ENCODE results near the gene TTC33. TPM values are rescaled to one million over a fixed set of nuclear protein-coding genes. Genes with fewer than 3 reads are reported as not detected.
A peak's percentile ranks its signal among the peaks of the same experiment; 100 is the strongest.
"Not testable (repeated sequence)": the region's sequence is repeated elsewhere in the genome, so short reads cannot be mapped to it uniquely, and the experiment has no call there.

Gene TTC33
- total RNA-seq, 3 donors from 2014 or later (not counting 1 experiment from before 2014, with no cell fraction given): 7.3 to 11.4 (median 10.0) TPM

DNA sequence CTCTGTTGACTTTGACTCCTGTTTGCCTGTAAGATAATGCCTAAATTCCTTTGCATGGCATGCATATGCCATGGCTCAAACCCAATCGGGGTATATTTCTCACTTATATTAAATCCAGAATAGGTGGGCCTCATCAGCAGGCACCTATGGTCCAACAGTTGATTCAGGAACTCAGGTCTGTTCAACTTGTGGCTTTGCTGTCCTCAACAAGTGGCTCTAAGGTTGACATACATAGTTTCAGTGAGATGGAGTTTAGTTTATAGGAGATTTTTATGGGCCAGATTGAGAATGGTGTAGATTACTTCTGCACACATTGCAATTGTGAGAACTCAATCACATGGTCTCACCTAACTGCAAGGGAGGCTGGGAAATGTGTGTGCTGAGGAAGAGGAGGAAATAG, 107.6 kb downstream of the TTC33 start:
- Histone ChIP-seq H3K36me3 (ENCODE audit: control insufficient read depth, insufficient read depth, low read length) (no peaks in the 10 kb centered on the region), H3K4me3 (ENCODE audit: low read length) (no peak overlapping the region), H3K4me1 (ENCODE audit: control insufficient read depth, insufficient read depth, low read length) (peaks cover 19% of the 10 kb centered on the region), H3K27me3 (ENCODE audit: control insufficient read depth, insufficient read depth, low read length) (no peaks in the 10 kb centered on the region), H3K27ac (ENCODE audit: low read length) (no peak overlapping the region), H3K9me3 (ENCODE audit: control insufficient read depth, insufficient read depth, low read length) (no peaks in the 10 kb centered on the region)
- WGBS (ENCODE audit: insufficient coverage): 100% methylated on average over 1 of the region's 1 CpG
- Mint-ChIP-seq H3K9me3 (peaks cover 0 to 2% of the 10 kb centered on the region in 2 donors), H3K4me3 (no peak overlapping the region), H3K27ac (no peak overlapping the region), H3K27me3 (ENCODE audit: low read depth in 2 of 2) (no peaks in the 10 kb centered on the region), H3K36me3 (no peaks in the 10 kb centered on the region), H3K4me1 (peaks cover 33 to 37% of the 10 kb centered on the region in 2 donors)
- intact Hi-C loops (cut with micrococcal nuclease): no loop called here
- DNase-seq (no peak), ATAC-seq (no peak)
- TF ChIP-seq, protein P1, sequence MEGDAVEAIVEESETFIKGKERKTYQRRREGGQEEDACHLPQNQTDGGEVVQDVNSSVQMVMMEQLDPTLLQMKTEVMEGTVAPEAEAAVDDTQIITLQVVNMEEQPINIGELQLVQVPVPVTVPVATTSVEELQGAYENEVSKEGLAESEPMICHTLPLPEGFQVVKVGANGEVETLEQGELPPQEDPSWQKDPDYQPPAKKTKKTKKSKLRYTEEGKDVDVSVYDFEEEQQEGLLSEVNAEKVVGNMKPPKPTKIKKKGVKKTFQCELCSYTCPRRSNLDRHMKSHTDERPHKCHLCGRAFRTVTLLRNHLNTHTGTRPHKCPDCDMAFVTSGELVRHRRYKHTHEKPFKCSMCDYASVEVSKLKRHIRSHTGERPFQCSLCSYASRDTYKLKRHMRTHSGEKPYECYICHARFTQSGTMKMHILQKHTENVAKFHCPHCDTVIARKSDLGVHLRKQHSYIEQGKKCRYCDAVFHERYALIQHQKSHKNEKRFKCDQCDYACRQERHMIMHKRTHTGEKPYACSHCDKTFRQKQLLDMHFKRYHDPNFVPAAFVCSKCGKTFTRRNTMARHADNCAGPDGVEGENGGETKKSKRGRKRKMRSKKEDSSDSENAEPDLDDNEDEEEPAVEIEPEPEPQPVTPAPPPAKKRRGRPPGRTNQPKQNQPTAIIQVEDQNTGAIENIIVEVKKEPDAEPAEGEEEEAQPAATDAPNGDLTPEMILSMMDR (IDR thresholded peaks at IDR 0.05): no peak

DNA sequence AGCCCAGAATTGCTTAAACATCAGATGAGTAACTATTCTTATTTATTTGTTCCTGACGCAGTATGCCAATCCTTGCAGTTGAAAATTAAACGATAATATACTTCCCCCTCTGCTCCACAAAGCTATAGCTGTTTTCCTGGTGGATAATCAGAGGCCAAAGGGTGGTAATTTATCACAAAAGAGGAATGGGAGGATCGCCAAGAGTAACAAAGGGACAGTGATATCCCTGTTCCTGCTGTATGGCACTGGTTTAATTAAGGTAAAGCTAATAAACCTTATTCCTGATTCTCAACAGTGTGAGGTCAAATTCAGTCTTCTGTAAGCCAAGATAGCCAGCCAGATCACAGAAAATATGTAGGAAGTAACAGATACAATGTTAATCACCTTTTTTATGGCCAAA, 109.5 kb downstream of the TTC33 start:
- Mint-ChIP-seq H3K27me3 (ENCODE audit: low read depth in 2 of 2) (no peaks in the 10 kb centered on the region), H3K36me3 (no peaks in the 10 kb centered on the region), H3K27ac (no peak overlapping the region), H3K4me1 (peaks cover 21 to 23% of the 10 kb centered on the region in 2 donors), H3K4me3 (no peak overlapping the region), H3K9me3 (peaks cover 0 to 2% of the 10 kb centered on the region in 2 donors)
- ATAC-seq (no peak), DNase-seq (no peak)
- no peak overlapping the region for H3K4me3 ChIP-seq (ENCODE audit: low read length)
- TF ChIP-seq, protein P1 (IDR thresholded peaks at IDR 0.05): no peak
- intact Hi-C loops (cut with micrococcal nuclease): no loop called here
- no peaks in the 10 kb centered on the region for H3K36me3 ChIP-seq (ENCODE audit: control insufficient read depth, insufficient read depth, low read length)
- H3K4me1 ChIP-seq (ENCODE audit: control insufficient read depth, insufficient read depth, low read length): peaks cover 5% of the 10 kb centered on the region
- H3K27ac ChIP-seq (ENCODE audit: low read length): no peak overlapping the region
- no peaks in the 10 kb centered on the region for H3K27me3 ChIP-seq (ENCODE audit: control insufficient read depth, insufficient read depth, low read length)
- WGBS (ENCODE audit: insufficient coverage): 100% methylated on average over 2 of the region's 3 CpGs
- H3K9me3 ChIP-seq (ENCODE audit: control insufficient read depth, insufficient read depth, low read length): no peaks in the 10 kb centered on the region

DNA sequence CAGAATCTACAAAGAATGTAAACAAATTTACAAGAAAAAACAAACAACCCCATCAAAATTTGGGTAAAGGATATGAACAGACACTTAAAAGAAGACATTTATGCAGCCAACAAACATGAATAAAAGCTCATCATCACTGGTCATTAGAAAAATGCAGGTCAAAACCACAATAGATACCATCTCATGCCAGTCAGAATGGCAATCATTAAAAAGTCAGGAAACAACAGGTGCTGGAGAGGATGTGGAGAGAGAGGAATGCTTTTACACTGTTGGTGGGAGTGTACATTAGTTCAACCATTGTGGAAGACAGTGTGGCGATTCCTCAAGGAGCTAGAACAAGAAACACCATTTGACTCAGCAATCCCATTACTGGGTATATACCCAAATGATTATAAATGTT, 116.2 kb downstream of the TTC33 start:
- peaks cover 8 to 20% of the 10 kb centered on the region in 2 donors for H3K9me3 Mint-ChIP-seq
- H3K9me3 ChIP-seq (ENCODE audit: control insufficient read depth, insufficient read depth, low read length); H3K4me1 ChIP-seq (ENCODE audit: control insufficient read depth, insufficient read depth, low read length); intact Hi-C loops (cut with micrococcal nuclease); H3K4me3 ChIP-seq (ENCODE audit: low read length); H3K27ac ChIP-seq (ENCODE audit: low read length); H3K4me1 Mint-ChIP-seq; H3K27me3 ChIP-seq (ENCODE audit: control insufficient read depth, insufficient read depth, low read length); H3K27ac Mint-ChIP-seq; DNase-seq; H3K36me3 ChIP-seq (ENCODE audit: control insufficient read depth, insufficient read depth, low read length); H3K27me3 Mint-ChIP-seq (ENCODE audit: low read depth in 2 of 2); ATAC-seq; H3K4me3 Mint-ChIP-seq: not testable (repeated sequence)
- 86% methylated on average over 1 of the region's 1 CpG for WGBS (ENCODE audit: insufficient coverage)
- H3K36me3 Mint-ChIP-seq: peaks cover 25% of the 10 kb centered on the region

DNA sequence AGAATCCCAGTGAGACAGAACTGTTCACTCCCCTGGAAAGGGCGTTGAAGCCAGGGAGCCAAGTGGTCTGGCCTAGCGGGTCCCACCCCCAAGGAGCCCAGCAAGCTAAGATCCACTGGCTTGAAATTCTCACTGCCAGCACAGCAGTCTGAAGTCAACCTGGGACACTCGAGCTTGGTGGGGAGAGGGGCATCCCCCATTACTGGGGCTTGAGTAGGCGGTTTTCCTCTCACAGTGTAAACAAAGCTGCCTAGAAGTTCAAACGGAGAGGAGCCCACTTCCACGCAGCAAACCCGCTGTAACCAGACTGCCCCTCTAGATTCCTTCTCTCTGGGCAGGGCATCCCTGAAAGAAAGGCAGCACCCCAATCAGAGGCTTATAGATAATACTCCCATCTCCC, 121.2 kb downstream of the TTC33 start:
- Histone ChIP-seq H3K4me3 (ENCODE audit: low read length) (no peak overlapping the region), H3K4me1 (ENCODE audit: control insufficient read depth, insufficient read depth, low read length) (no peaks in the 10 kb centered on the region), H3K36me3 (ENCODE audit: control insufficient read depth, insufficient read depth, low read length) (no peaks in the 10 kb centered on the region), H3K27me3 (ENCODE audit: control insufficient read depth, insufficient read depth, low read length) (peaks cover 3% of the 10 kb centered on the region), H3K27ac (ENCODE audit: low read length) (no peak overlapping the region), H3K9me3 (ENCODE audit: control insufficient read depth, insufficient read depth, low read length) (no peaks in the 10 kb centered on the region)
- H3K36me3 Mint-ChIP-seq: peaks cover 25% of the 10 kb centered on the region
- 87% methylated on average over 7 of the region's 7 CpGs for WGBS (ENCODE audit: insufficient coverage)
- peaks cover 6 to 20% of the 10 kb centered on the region in 2 donors for H3K9me3 Mint-ChIP-seq
- TF ChIP-seq, protein P1 (IDR thresholded peaks at IDR 0.05): no peak
- DNase-seq (peak in 1 of 2 donors; percentile 25), ATAC-seq (no peak)
- no peak overlapping the region for H3K4me3 Mint-ChIP-seq
- H3K27ac Mint-ChIP-seq: no peak overlapping the region
- H3K4me1 Mint-ChIP-seq: peaks cover 0 to 6% of the 10 kb centered on the region in 2 donors
- intact Hi-C loops (cut with micrococcal nuclease): no loop called here
- peaks cover 0 to 6% of the 10 kb centered on the region in 2 donors for H3K27me3 Mint-ChIP-seq (ENCODE audit: low read depth in 2 of 2)
